Endothelial cell of umbilical vein (primary cell): ENCODE results near the gene PTGER2. TPM values are rescaled to one million over a fixed set of nuclear protein-coding genes. Genes with fewer than 3 reads are reported as not detected.

Experiments used
- BruUV-seq: library from RNA; stranded (reverse); fragments of 400-500 nt; replicated peaks from 2 replicates; lab custom pipeline; 2021; lab: Mats Ljungman, UMichigan
- CTCF ChIA-PET: fragments of 300-600, 350-600 bp; sonication (Branson Sonifier 250); formaldehyde crosslinking; loops from one replicate; lab custom pipeline; 2021; ENCODE audit warnings: antibody characterized with exemption, inconsistent platforms; lab: Charles Lee
- POLR2A ChIA-PET: fragments of 300-600, 350-600 bp; sonication (Branson Sonifier 250); formaldehyde crosslinking; loops from one replicate; lab custom pipeline; 2021; ENCODE audit warnings: antibody characterized with exemption, inconsistent platforms; lab: Charles Lee
- DNase-seq: peaks from one replicate; pipeline ENCODE4 v3.0.0-alpha.2; 2011; ENCODE audit warnings: low read depth, low spot score
- FAIRE-seq: peaks from 2 replicates; lab custom pipeline; 2011; peaks lifted over from hg19 to GRCh38; lab: Jason Lieb, UNC
- H2AFZ ChIP-seq: 2 replicates; pipeline ENCODE4 v1.6.0; 2012; ENCODE audit warnings: low read depth, low read length, control low read depth, inconsistent platforms
- H3K27ac ChIP-seq: 2 replicates; pipeline ENCODE4 v1.5.1; 2011; ENCODE audit warnings: low read depth, mild to moderate bottlenecking, control low read depth, low read length, moderate library complexity; ENCODE audit not compliant: insufficient read depth
- H3K27me3 ChIP-seq, 2 experiments: 2 replicates each; pipeline versions ENCODE4 v1.6.0 to v1.6.1; 2011; ENCODE audit warnings: low read length in 2 of 2, mixed read lengths in 1 of 2; ENCODE audit not compliant: control insufficient read depth in 2 of 2, insufficient read depth in 2 of 2
- H3K36me3 ChIP-seq, 2 experiments: 2 replicates in 1 of 2; 3 replicates in 1 of 2; pipeline ENCODE4 v1.5.1; 2011; ENCODE audit warnings: low read length in 2 of 2, mild to moderate bottlenecking in 1 of 2, moderate library complexity in 1 of 2; ENCODE audit not compliant: control insufficient read depth in 2 of 2, insufficient read depth in 2 of 2; ENCODE audit errors: extremely low read depth in 1 of 2
- H3K4me1 ChIP-seq: 3 replicates; pipeline ENCODE4 v1.5.1; 2011; ENCODE audit warnings: mild to moderate bottlenecking, low read length; ENCODE audit not compliant: control insufficient read depth, insufficient read depth; ENCODE audit errors: extremely low read depth
- H3K4me2 ChIP-seq: 2 replicates; pipeline ENCODE4 v1.6.1; 2011; ENCODE audit warnings: low read length, control low read depth, mixed read lengths; ENCODE audit not compliant: insufficient read depth
- H3K4me3 ChIP-seq, 3 experiments: fragments of 200-600 bp in 1 of 3; sonication (generic), shearing (Covaris generic) in 1 of 3; replicated peaks in 1 of 3; 2 replicates each; pipeline ENCODE4 v1.5.1; 2011 to 2016; ENCODE audit warnings: control low read depth in 3 of 3, low read length in 3 of 3, mild to moderate bottlenecking in 2 of 3, inconsistent platforms in 1 of 3, low read depth in 1 of 3, moderate library complexity in 1 of 3; ENCODE audit not compliant: insufficient read depth in 1 of 3
- H3K79me2 ChIP-seq: 2 replicates; pipeline ENCODE4 v1.6.0; 2012; ENCODE audit warnings: low read length, inconsistent platforms; ENCODE audit not compliant: control insufficient read depth, insufficient read depth
- H3K9ac ChIP-seq: replicated peaks from 2 replicates; pipeline ENCODE3; 2011; ENCODE audit warnings: low read length, control low read depth; ENCODE audit not compliant: insufficient read depth; ENCODE audit errors: extremely low read depth
- H3K9me1 ChIP-seq: replicated peaks from 3 replicates; pipeline ENCODE4 v1.6.0; 2011; ENCODE audit warnings: mild to moderate bottlenecking, low read length; ENCODE audit not compliant: control insufficient read depth, insufficient read depth; ENCODE audit errors: extremely low read depth
- H3K9me3 ChIP-seq: replicated peaks from 2 replicates; pipeline ENCODE4 v1.5.1; 2012; ENCODE audit warnings: low read length, inconsistent platforms; ENCODE audit not compliant: control insufficient read depth, insufficient read depth
- H4K20me1 ChIP-seq: replicated peaks from 2 replicates; pipeline ENCODE3; 2011; ENCODE audit warnings: mild to moderate bottlenecking, low read length; ENCODE audit not compliant: control insufficient read depth, insufficient read depth; ENCODE audit errors: extremely low read depth
- CTCF ChIP-seq, 2 donors: IDR thresholded peaks; 1 replicate in 1 of 2; 2 replicates in 1 of 2; pipeline ENCODE4 v1.5.1; 2011; ENCODE audit warnings: low read length in 2 of 2, mild to moderate bottlenecking in 2 of 2, moderate library complexity in 2 of 2, control low read depth in 1 of 2, inconsistent platforms in 1 of 2, low read depth in 1 of 2; ENCODE audit not compliant: insufficient read depth in 1 of 2; ENCODE audit errors: extremely low read depth in 1 of 2
- EZH2 ChIP-seq: IDR thresholded peaks from 2 replicates; pipeline ENCODE4 v1.6.1; 2012; ENCODE audit warnings: borderline replicate concordance, low read depth, mild to moderate bottlenecking, moderate library complexity, low read length, inconsistent platforms; ENCODE audit not compliant: severe bottlenecking
- FOS ChIP-seq: IDR thresholded peaks from 2 replicates; pipeline ENCODE4 v1.6.1; 2011; ENCODE audit warnings: mild to moderate bottlenecking, low read length, moderate library complexity, borderline replicate concordance; ENCODE audit not compliant: insufficient read depth
- GATA2 ChIP-seq: IDR thresholded peaks from 2 replicates; pipeline ENCODE4 v1.7.0; 2011; ENCODE audit warnings: low read depth, mild to moderate bottlenecking, moderate library complexity, mixed read lengths, low read length; ENCODE audit not compliant: insufficient read length, insufficient read depth
- JUN ChIP-seq: IDR thresholded peaks from 2 replicates; pipeline ENCODE4 v1.6.1; 2011; ENCODE audit warnings: borderline replicate concordance, low read depth; ENCODE audit not compliant: insufficient read length, insufficient read depth
- MAX ChIP-seq: IDR thresholded peaks from 2 replicates; pipeline ENCODE4 v1.6.1; 2011; ENCODE audit not compliant: insufficient read depth, insufficient read length
- MYC ChIP-seq: IDR thresholded peaks from one replicate; pipeline ENCODE4 v1.6.1; 2011; ENCODE audit warnings: mild to moderate bottlenecking, low read depth, low read length
- POLR2A ChIP-seq: IDR thresholded peaks from 2 replicates; pipeline ENCODE4 v1.6.1; 2012; ENCODE audit warnings: low read depth, mild to moderate bottlenecking, control low read depth, low read length
- POLR2AphosphoS5 ChIP-seq: IDR thresholded peaks from 2 replicates; pipeline ENCODE4 v1.6.1; 2012; ENCODE audit warnings: low read depth, mild to moderate bottlenecking, control low read depth, low read length, moderate library complexity; ENCODE audit not compliant: insufficient read depth
- dilution Hi-C: fragments of 300-500 bp; cut with MboI; formaldehyde crosslinking; loops from one replicate; pipeline ENCODE4 v1.15.0; 2019; ENCODE audit warnings: low sequenced_read_pairs; ENCODE audit not compliant: extremely low pct_ligation_motif_present
- intact Hi-C: fragments of 100-400 bp; cut with micrococcal nuclease; formaldehyde crosslinking; loops from one replicate; pipeline ENCODE4 v1.10.0; 2022
- polyA plus RNA-seq, 4 experiments: library from polyadenylated mRNA; depleted of rRNA in 3 of 4; stranded (reverse) in 3 of 4; unstranded in 1 of 4; fragments of >200 nt; gene quantifications; 2 replicates each; pipeline versions ENCODE4 v1.2.1 to v1.2.3, GENCODE V29; 2011 to 2012; ENCODE audit warnings: missing spikeins in 1 of 4
- total RNA-seq: library from RNA; stranded (reverse); gene quantifications from 2 replicates; pipeline ENCODE4 v1.2.3, GENCODE V29; 2021

PTGER2 gene
- total and polyA plus RNA-seq, 2 donors (not counting 3 experiments of a cell fraction or from before 2014, with no cell fraction given): not detected

- ChIA-PET POLR2A (interaction anchor here (0.6 kb wide), 1 partner anchor 133 kb away, joined by 3 read pairs; no protein-coding TSS in a partner anchor), CTCF (interaction anchor here (0.8 kb wide), 1 partner anchor 12 kb away, joined by 3 read pairs; no protein-coding TSS in a partner anchor)
- no peak overlapping the region for H3K4me3 ChIP-seq
- no peak overlapping the region for H3K4me2 ChIP-seq
- intact Hi-C loops: no loop called here
- DNase-seq (no peak), FAIRE-seq (no peak)
- no peaks in the 10 kb centered on the region for H3K36me3 ChIP-seq
- H2AFZ ChIP-seq: no peak overlapping the region
- H3K79me2 ChIP-seq: no peaks in the 10 kb centered on the region
- dilution Hi-C loops: no loop called here
- no peak overlapping the region for H3K9ac ChIP-seq
- no peak overlapping the region for H3K27ac ChIP-seq
- peaks cover 8 to 23% of the 10 kb centered on the region in 2 experiments for H3K27me3 ChIP-seq
- BruUV-seq: no TSS peak
- no peaks in the 10 kb centered on the region for H4K20me1 ChIP-seq
- H3K9me3 ChIP-seq: no peaks in the 10 kb centered on the region
- TF ChIP-seq MYC: no peak
- TF ChIP-seq EZH2: no peak
- TF ChIP-seq FOS: no peak
- no peak for TF ChIP-seq JUN
- no peak for TF ChIP-seq MAX
- TF ChIP-seq GATA2: no peak
- TF ChIP-seq POLR2A: no peak
- TF ChIP-seq CTCF (IDR thresholded peaks at IDR 0.05; ENCODE audit: extremely low read depth in 1 of 2, insufficient read depth in 1 of 2, low read depth in 1 of 2, low read length in 2 of 2): no peak
- no peak for TF ChIP-seq POLR2AphosphoS5
- H3K9me1 ChIP-seq: no peaks in the 10 kb centered on the region
- no peaks in the 10 kb centered on the region for H3K4me1 ChIP-seq
These were observed 34.7 kb upstream of the PTGER2 start for GRCh38 chr14:52279408-52279807.
